ENCODE measurements around the gene ATP8A2.
"Not testable (repeated sequence)": the region's sequence is repeated elsewhere in the genome, so short reads cannot be mapped to it uniquely, and the experiment has no call there.

The ATP8A2 gene

GRCh38 chr13:25766576-25766975 is 394.8 kb downstream of the ATP8A2 start:
- no peak for DNase-seq

GRCh38 chr13:25766991-25767390 is 395.2 kb downstream of the ATP8A2 start:
- no peak for DNase-seq

GRCh38 chr13:25768376-25768775 is 396.6 kb downstream of the ATP8A2 start:
- no peak for DNase-seq

GRCh38 chr13:25768838-25769237 is 397.1 kb downstream of the ATP8A2 start:
- no peak for DNase-seq

- no peak for DNase-seq
Measured at GRCh38 chr13:25770601-25771000, 398.8 kb downstream of the ATP8A2 start.

GRCh38 chr13:25771202-25771601 is 399.4 kb downstream of the ATP8A2 start:
- DNase-seq, result no peak

- DNase-seq, result no peak
Measured at GRCh38 chr13:25771641-25772478, 400.1 kb downstream of the ATP8A2 start.

GRCh38 chr13:25772534-25772933 is 400.8 kb downstream of the ATP8A2 start:
- DNase-seq, result not testable (repeated sequence)

GRCh38 chr13:25774056-25774455 is 402.3 kb downstream of the ATP8A2 start:
- not testable (repeated sequence) for DNase-seq

GRCh38 chr13:25775275-25775674 is 403.5 kb downstream of the ATP8A2 start:
- no peak for DNase-seq

- no peak for DNase-seq
Measured at GRCh38 chr13:25775986-25776385, 404.2 kb downstream of the ATP8A2 start.

- no peak for DNase-seq
Measured at GRCh38 chr13:25776722-25777121, 404.9 kb downstream of the ATP8A2 start.

GRCh38 chr13:25777509-25777908 is 405.7 kb downstream of the ATP8A2 start:
- no peak for DNase-seq

- DNase-seq, result no peak
Measured at GRCh38 chr13:25778365-25778764, 406.6 kb downstream of the ATP8A2 start.

GRCh38 chr13:25778808-25779305 is 407.1 kb downstream of the ATP8A2 start:
- DNase-seq, result no peak

GRCh38 chr13:25783076-25783475 is 411.3 kb downstream of the ATP8A2 start:
- DNase-seq, result no peak

GRCh38 chr13:25783601-25784024 is 411.8 kb downstream of the ATP8A2 start:
- no peak for DNase-seq

GRCh38 chr13:25784119-25784518 is 412.3 kb downstream of the ATP8A2 start:
- no peak for DNase-seq

- not testable (repeated sequence) for DNase-seq
Measured at GRCh38 chr13:25790137-25790536, 418.4 kb downstream of the ATP8A2 start.

GRCh38 chr13:25795277-25795676 is 423.5 kb downstream of the ATP8A2 start:
- DNase-seq, result no peak

GRCh38 chr13:25796474-25796873 is 424.7 kb downstream of the ATP8A2 start:
- no peak for DNase-seq

GRCh38 chr13:25798998-25799397 is 427.2 kb downstream of the ATP8A2 start:
- no peak for DNase-seq

- DNase-seq, result no peak
Measured at GRCh38 chr13:25800523-25800922, 428.7 kb downstream of the ATP8A2 start.

GRCh38 chr13:25802579-25802978 is 430.8 kb downstream of the ATP8A2 start:
- no peak for DNase-seq
